A549 (cell line): Measurements from ENCODE around the gene FAM156A. TPM values are rescaled to one million over a fixed set of nuclear protein-coding genes. Genes with fewer than 3 reads are reported as not detected.
"Not testable (repeated sequence)": the region's sequence is repeated elsewhere in the genome, so short reads cannot be mapped to it uniquely, and the experiment has no call there.

Experiments used
- ATAC-seq, 2 experiments: fragments of 200-7000 bp in 1 of 2; fragments of >200 bp in 1 of 2; cut with Nextera tagmentation in 1 of 2; cut with Tn5 transposase in 1 of 2; 3 replicates each; pipeline versions ENCODE4 v1.8.0 to v1.9.1; 2018 to 2020; ENCODE audit warnings: mild to moderate bottlenecking in 1 of 2, moderate library complexity in 1 of 2
- CTCF ChIA-PET: fragments of 300-600 bp; sonication (Branson Sonifier 250); formaldehyde crosslinking; extraction: SDS; loops from one replicate; lab custom pipeline; 2021; ENCODE audit warnings: antibody characterized with exemption, inconsistent platforms; lab: Yijun Ruan, JAX
- POLR2A ChIA-PET: fragments of 350-600 bp; formaldehyde crosslinking; extraction: SDS; loops from one replicate; lab custom pipeline; 2021; ENCODE audit warnings: antibody characterized with exemption, inconsistent platforms; lab: Yijun Ruan, JAX
- DNase-seq, 2 experiments: peaks; one replicate each; pipeline versions ENCODE4 v3.0.0 to v3.0.0-alpha.2; 2011 to 2016; ENCODE audit warnings: low read depth in 1 of 2, low spot score in 1 of 2
- FAIRE-seq: peaks from 2 replicates; lab custom pipeline; 2011; peaks lifted over from hg19 to GRCh38; lab: Jason Lieb, UNC
- H3K27ac ChIP-seq, 2 experiments: fragments of >200 bp; sonication (Bioruptor Twin); formaldehyde crosslinking; 3 replicates each; pipeline ENCODE4 v1.5.1; 2016 to 2017
- H3K4me1 ChIP-seq: fragments of >200 bp; sonication (Bioruptor Twin); formaldehyde crosslinking; 3 replicates; pipeline ENCODE4 v1.6.1; 2016
- H3K4me2 ChIP-seq: fragments of >200 bp; sonication (Bioruptor Twin); formaldehyde crosslinking; 3 replicates; pipeline ENCODE4 v1.6.1; 2016
- H3K4me3 ChIP-seq: fragments of >200 bp; sonication (Bioruptor Twin); formaldehyde crosslinking; 3 replicates; pipeline ENCODE4 v1.5.1; 2016
- H3K9me3 ChIP-seq: fragments of >200 bp; sonication (Bioruptor Twin); formaldehyde crosslinking; 3 replicates; pipeline ENCODE4 v1.6.1; 2016
- NPAS2 ChIP-seq: fragments of 250-450 bp; sonication (Bioruptor Pico); IDR thresholded peaks from 2 replicates; pipeline ENCODE4 v1.8.0; 2022; ENCODE audit warnings: mild to moderate bottlenecking, moderate library complexity, borderline replicate concordance
- NR3C1 ChIP-seq: fragments of >200 bp; sonication (Bioruptor Twin); formaldehyde crosslinking; IDR thresholded peaks from 3 replicates; pipeline ENCODE4 v1.6.1; 2017
- SREBF2 ChIP-seq: fragments of 450-650 bp; IDR thresholded peaks from 2 replicates; pipeline ENCODE4 v1.6.1; 2014; ENCODE audit warnings: mild to moderate bottlenecking, moderate library complexity
- WGBS: methylation state at CpG from one replicate; pipeline ENCODE4 v1.1.6; 2017; ENCODE audit errors: missing lambda C conversion rate; 5-methylcytosine and 5-hydroxymethylcytosine counted together
- polyA plus RNA-seq, 4 experiments: library from polyadenylated mRNA; depleted of rRNA in 3 of 4; stranded (reverse); fragments of >200 nt; fragmentation: RNase III in 1 of 4; extraction: RNeasy Plus Mini Kit Qiagen cat#74134 plus additional on column Dnase treatment in 1 of 4; gene quantifications; 2 replicates in 3 of 4; 3 replicates in 1 of 4; pipeline ENCODE4 v1.2.3, GENCODE V29; 2011 to 2017
- TF ChIP-seq, protein P1 (sequence below): IDR thresholded peaks from 2 replicates; pipeline ENCODE4 v1.6.1; 2012

The FAM156A gene
- polyA plus RNA-seq, 2 of the 4 experiments (the other 2 are of a cell fraction): 20.1 to 22.6 TPM

DNA sequence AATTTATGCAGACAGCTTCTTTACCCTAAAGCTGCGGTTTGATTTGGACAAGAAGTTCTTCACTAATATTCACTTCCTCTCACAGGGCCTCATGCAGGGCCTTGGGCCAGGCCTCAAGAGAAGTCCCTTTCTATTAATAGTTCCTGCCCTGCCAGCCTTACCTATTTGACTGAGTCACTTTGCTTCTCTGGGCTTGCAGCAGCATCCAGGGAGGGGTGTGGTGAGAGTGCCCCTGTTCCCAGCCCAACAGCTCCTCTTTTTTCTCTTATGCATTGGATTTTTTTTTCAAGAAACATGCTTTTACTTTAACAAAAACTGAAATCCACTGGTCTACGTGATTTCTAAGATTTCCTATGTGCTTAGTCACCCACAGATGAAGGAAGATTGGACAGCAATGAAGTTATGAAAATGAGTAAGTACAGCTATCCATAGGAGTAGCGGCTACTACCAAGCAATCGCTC is 34.5 kb downstream of the FAM156A start:
- no peak for ATAC-seq
- Histone ChIP-seq H3K4me1 (peaks cover 11% of the 10 kb centered on the region), H3K27ac (peak overlapping the region in 1 of 2 experiments; percentile 65; a peak in 2 of 6 replicates), H3K4me2 (peak overlapping the region; percentile 50; the same call in 2 of the 3 replicates), H3K9me3 (no peaks in the 10 kb centered on the region), H3K4me3 (no peak overlapping the region)
- TF ChIP-seq SREBF2: no peak
- TF ChIP-seq NPAS2 (CRISPR knock-in tag): no peak
- TF ChIP-seq, protein P1, sequence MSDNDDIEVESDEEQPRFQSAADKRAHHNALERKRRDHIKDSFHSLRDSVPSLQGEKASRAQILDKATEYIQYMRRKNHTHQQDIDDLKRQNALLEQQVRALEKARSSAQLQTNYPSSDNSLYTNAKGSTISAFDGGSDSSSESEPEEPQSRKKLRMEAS: no peak
- TF ChIP-seq NR3C1: no peak
- ChIA-PET POLR2A (no interaction called here), CTCF (no interaction called here)
- peak in 1 of 2 experiments; percentile 38 for DNase-seq
- FAIRE-seq: peak; percentile 46
- WGBS: 45% methylated on average over 4 of the region's 4 CpGs

DNA sequence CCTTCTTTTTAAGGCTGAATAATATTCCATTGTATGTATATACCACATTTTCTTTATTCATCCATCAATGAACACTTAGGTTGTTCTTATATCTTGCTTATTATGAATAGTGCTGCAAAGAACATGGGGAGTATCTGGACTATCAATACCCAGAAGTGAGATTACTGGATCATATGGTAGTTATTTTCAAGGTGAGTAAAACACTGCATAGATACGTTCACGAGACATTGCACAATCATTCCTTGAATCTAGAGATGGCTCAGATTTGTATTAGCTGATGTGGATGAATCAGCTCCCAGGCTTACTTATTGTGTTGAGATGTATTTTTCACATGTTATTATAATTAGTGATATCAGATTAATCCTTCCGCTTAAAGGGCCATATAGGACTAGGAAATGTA is 43.6 kb downstream of the FAM156A start:
- CTCF ChIA-PET, H3K4me2 ChIP-seq, H3K4me1 ChIP-seq, POLR2A ChIA-PET, H3K9me3 ChIP-seq, ATAC-seq, DNase-seq, H3K4me3 ChIP-seq, H3K27ac ChIP-seq: not testable (repeated sequence)
- FAIRE-seq: peak; percentile 89
- WGBS: no CpG with 5 or more reads among the region's 3 CpGs

DNA sequence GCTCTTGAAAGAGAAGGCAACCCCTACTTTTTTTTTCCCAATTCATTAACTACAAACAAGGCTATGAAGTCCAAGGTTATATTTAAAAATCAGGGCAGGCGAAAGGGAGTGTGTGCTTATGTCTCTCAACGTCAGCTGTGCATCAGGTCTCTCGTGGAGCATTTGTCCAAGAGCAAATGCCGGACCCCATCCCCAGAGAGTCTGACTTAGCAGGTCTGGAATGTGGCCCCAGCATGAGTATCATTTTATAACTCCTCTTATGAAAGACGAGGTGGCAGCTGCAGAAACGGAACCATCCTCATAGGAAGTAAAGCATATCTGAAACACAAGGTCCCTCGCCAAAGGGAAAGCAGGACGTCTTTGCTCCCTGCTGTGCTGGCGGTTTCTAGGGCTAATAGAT is 44.6 kb downstream of the FAM156A start:
- FAIRE-seq, POLR2A ChIA-PET, ATAC-seq, H3K4me1 ChIP-seq, CTCF ChIA-PET, H3K27ac ChIP-seq, H3K9me3 ChIP-seq, H3K4me3 ChIP-seq, DNase-seq, H3K4me2 ChIP-seq: not testable (repeated sequence)
- no CpG with 5 or more reads among the region's 9 CpGs for WGBS

DNA sequence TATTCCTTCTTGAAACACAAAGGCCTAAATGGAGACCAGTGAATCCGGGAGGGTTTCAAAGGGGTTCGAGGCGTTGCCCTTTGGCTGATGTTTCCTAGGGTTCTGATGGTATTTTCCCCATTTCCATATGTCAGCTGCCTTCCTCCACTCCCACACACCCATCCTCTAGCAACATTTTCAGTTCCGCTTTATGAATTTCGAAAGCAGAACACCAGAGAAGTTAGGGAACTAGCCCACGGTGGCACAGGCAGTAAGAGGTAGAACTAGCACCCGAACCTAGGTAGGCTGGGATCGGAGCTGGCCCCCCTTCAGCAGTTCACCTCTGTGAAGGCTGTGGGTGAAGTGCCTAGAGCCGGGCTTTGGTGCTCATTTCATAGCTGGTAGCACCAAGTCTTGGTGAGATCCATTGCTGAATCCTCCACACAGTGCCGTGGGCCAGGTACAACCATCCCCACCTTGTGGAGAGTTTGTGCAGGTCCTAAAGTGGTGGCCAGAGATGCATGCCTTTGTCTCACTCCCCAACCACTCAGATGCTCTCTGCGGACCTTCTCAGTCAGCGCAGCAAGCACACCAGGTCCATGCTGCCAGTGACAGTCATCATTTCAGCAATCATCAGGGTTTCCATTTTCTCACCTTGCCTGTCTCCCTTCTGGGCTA is 48.9 kb downstream of the FAM156A start:
- not testable (repeated sequence) for FAIRE-seq
- ATAC-seq: peak; percentile 54 to 72; a peak in 3 of 6 replicates

DNA sequence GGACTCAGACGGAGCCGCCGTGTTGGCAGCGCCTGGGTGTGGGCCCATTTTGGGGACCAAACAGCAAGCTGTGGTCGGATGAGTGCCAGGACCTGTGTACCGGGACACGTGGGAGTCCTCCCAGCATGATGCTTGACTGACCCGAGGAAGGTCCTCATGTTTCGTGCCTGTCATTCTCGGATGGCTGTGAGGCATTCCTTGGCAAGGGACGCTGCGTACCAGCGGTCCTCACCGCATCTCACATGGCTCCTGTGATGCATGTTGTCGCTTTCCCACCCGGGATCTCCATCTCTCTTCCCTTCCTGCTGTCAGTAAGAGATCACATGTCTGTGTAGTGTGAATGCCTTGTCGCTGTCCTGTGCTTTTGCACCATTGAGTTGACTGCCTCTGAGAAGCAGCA is 50.4 kb downstream of the FAM156A start:
- not testable (repeated sequence) for FAIRE-seq
- no CpG with 5 or more reads among the region's 17 CpGs for WGBS

More for the DNA sequence above, 48.9 kb downstream of the FAM156A start:
- H3K4me1 ChIP-seq, CTCF ChIA-PET, DNase-seq, H3K27ac ChIP-seq, H3K9me3 ChIP-seq, POLR2A ChIA-PET, H3K4me2 ChIP-seq, H3K4me3 ChIP-seq: not testable (repeated sequence)
- no CpG with 5 or more reads among the region's 12 CpGs for WGBS

DNA sequence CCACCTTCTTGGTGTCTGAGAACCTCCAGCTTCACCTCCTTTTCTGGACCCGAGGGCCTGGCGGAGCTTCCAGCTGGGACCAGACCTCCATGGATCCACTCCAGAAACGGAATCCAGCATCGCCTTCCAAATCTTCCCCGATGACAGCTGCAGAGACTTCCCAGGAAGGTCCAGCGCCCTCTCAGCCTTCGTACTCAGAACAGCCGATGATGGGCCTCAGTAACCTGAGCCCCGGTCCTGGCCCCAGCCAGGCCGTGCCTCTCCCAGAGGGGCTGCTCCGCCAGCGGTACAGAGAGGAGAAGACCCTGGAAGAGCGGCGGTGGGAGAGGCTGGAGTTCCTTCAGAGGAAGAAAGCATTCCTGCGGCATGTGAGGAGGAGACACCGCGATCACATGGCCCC is 51.2 kb downstream of the FAM156A start:
- H3K4me2 ChIP-seq, CTCF ChIA-PET, H3K4me1 ChIP-seq, FAIRE-seq, POLR2A ChIA-PET, ATAC-seq, DNase-seq, H3K4me3 ChIP-seq, H3K27ac ChIP-seq, H3K9me3 ChIP-seq: not testable (repeated sequence)
- WGBS: no CpG with 5 or more reads among the region's 17 CpGs

More for the DNA sequence above, 50.4 kb downstream of the FAM156A start:
- CTCF ChIA-PET, ATAC-seq, H3K27ac ChIP-seq, H3K9me3 ChIP-seq, H3K4me3 ChIP-seq, POLR2A ChIA-PET, DNase-seq, H3K4me1 ChIP-seq, H3K4me2 ChIP-seq: not testable (repeated sequence)

DNA sequence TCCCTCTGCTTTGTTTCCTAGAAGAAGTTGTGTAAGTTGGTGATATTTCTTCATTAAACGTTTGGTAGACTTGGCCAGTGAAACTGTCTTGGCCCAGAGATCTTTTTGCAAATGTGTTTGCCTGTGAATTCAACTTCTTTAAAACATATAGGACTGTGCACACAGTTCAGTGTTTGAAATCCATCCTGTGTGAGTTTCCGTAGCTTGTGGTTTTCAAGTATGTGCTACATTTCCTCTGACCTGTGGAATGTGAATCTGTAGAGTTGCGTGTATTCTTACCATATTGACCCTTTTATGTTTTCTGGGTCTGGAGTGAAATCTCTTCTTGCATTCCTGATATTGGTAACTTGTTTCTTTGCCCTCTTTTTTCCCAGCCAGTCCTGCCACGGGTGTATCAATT is 52.2 kb downstream of the FAM156A start:
- DNase-seq, H3K9me3 ChIP-seq, H3K27ac ChIP-seq, H3K4me3 ChIP-seq, POLR2A ChIA-PET, CTCF ChIA-PET, H3K4me1 ChIP-seq, H3K4me2 ChIP-seq, ATAC-seq: not testable (repeated sequence)
- no CpG with 5 or more reads among the region's 4 CpGs for WGBS
- FAIRE-seq: peak; percentile 51

DNA sequence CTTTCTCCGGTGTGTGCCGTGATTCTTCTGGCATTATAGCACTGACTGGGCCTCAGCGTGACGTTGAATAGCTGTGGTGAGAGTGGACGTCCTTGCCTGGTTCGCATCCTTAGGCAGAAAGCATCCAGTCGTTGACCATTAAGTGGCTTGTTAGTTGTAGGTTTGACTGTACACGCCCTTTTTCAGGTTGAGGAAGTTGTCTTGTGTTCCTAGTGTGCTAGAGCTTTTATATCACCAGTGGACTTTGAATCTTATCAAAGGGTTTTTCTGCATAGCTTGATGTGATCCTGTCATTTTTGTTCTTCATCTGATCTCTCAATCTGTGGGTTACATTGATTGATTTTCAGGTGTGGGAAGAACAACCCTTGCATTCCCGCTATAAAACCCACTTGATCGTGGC is 52.8 kb downstream of the FAM156A start:
- ATAC-seq, CTCF ChIA-PET, H3K4me2 ChIP-seq, H3K4me3 ChIP-seq, H3K4me1 ChIP-seq, H3K27ac ChIP-seq, DNase-seq, H3K9me3 ChIP-seq, POLR2A ChIA-PET: not testable (repeated sequence)
- WGBS: no CpG with 5 or more reads among the region's 10 CpGs
- peak; percentile 72 for FAIRE-seq

Other genes starting within 250 kb of the FAM156A start
- not detected in 2 replicates for gene SSX2B, start 207.3 kb downstream of the FAM156A start, polyA plus RNA-seq (2011; rRNA removed)
- not detected in 3 replicates for gene SSX2B, start 207.3 kb downstream of the FAM156A start, polyA plus RNA-seq (2017; fragmentation: RNase III; extraction: RNeasy Plus Mini Kit Qiagen cat#74134 plus additional on column Dnase treatment)
- 0.07 TPM in 1 of 2 replicates, not detected in the other for gene SPANXN5, start 161.1 kb downstream of the FAM156A start, polyA plus RNA-seq (2011; rRNA removed)
- gene SPANXN5, start 161.1 kb downstream of the FAM156A start, polyA plus RNA-seq (2017; fragmentation: RNase III; extraction: RNeasy Plus Mini Kit Qiagen cat#74134 plus additional on column Dnase treatment): not detected in 3 replicates
- not detected in 2 replicates for gene XAGE5, start 147.2 kb downstream of the FAM156A start, polyA plus RNA-seq (2011; rRNA removed)
- not detected in 3 replicates for gene XAGE5, start 147.2 kb downstream of the FAM156A start, polyA plus RNA-seq (2017; fragmentation: RNase III; extraction: RNeasy Plus Mini Kit Qiagen cat#74134 plus additional on column Dnase treatment)
- not detected in 2 replicates for gene XAGE3, start 90.4 kb downstream of the FAM156A start, polyA plus RNA-seq (2011; rRNA removed)
- gene XAGE3, start 90.4 kb downstream of the FAM156A start, polyA plus RNA-seq (2017; fragmentation: RNase III; extraction: RNeasy Plus Mini Kit Qiagen cat#74134 plus additional on column Dnase treatment): not detected in 3 replicates
- gene FAM156B, start 61.2 kb downstream of the FAM156A start, polyA plus RNA-seq (2011; rRNA removed): 18.1 and 29.6 TPM in 2 replicates
- gene FAM156B, start 61.2 kb downstream of the FAM156A start, polyA plus RNA-seq (2017; fragmentation: RNase III; extraction: RNeasy Plus Mini Kit Qiagen cat#74134 plus additional on column Dnase treatment): 10.4 to 12.2 TPM (median 11.5 TPM) in 3 replicates
- 0.03 TPM in 1 of 2 replicates, not detected in the other for gene GPR173, start 90.3 kb upstream of the FAM156A start, polyA plus RNA-seq (2011; rRNA removed)
- not detected in 3 replicates for gene GPR173, start 90.3 kb upstream of the FAM156A start, polyA plus RNA-seq (2017; fragmentation: RNase III; extraction: RNeasy Plus Mini Kit Qiagen cat#74134 plus additional on column Dnase treatment)
- gene TSPYL2, start 123.8 kb upstream of the FAM156A start, polyA plus RNA-seq (2011; rRNA removed): 25.2 and 27.2 TPM in 2 replicates
- gene TSPYL2, start 123.8 kb upstream of the FAM156A start, polyA plus RNA-seq (2017; fragmentation: RNase III; extraction: RNeasy Plus Mini Kit Qiagen cat#74134 plus additional on column Dnase treatment): 19.9 to 30.0 TPM (median 24.9 TPM) in 3 replicates
- gene KANTR, start 135.6 kb upstream of the FAM156A start, polyA plus RNA-seq (2011; rRNA removed): 5.3 and 5.7 TPM in 2 replicates
- gene KANTR, start 135.6 kb upstream of the FAM156A start, polyA plus RNA-seq (2017; fragmentation: RNase III; extraction: RNeasy Plus Mini Kit Qiagen cat#74134 plus additional on column Dnase treatment): 2.4 to 3.3 TPM (median 2.6 TPM) in 3 replicates